Right cardiac atrium (tissue), 5 donors: ENCODE data around the gene ATP1A2. TPM values are rescaled to one million over a fixed set of nuclear protein-coding genes. Genes with fewer than 3 reads are reported as not detected.

ENCODE experiments used
- ATAC-seq, 2 donors: fragments of 200-7000 bp; cut with Tn5 transposase; one replicate each; pipeline versions ENCODE4 v1.8.0 to v1.9.1; 2020; ENCODE audit warnings: moderate library complexity in 2 of 2, mild to moderate bottlenecking in 1 of 2
- DNase-seq, 3 donors: peaks; one replicate each; pipeline ENCODE4 v3.0.0-alpha.2; 2020
- H3K27ac ChIP-seq: one replicate; pipeline ENCODE4 v1.5.1; 2013; ENCODE audit warnings: mild to moderate bottlenecking, low read length, control low read depth, moderate library complexity
- H3K27me3 ChIP-seq: one replicate; pipeline ENCODE4 v1.6.1; 2013; ENCODE audit not compliant: control insufficient read depth, insufficient read depth
- H3K4me1 ChIP-seq: one replicate; pipeline ENCODE4 v1.6.1; 2013; ENCODE audit warnings: low read length; ENCODE audit not compliant: control insufficient read depth, insufficient read depth
- H3K4me3 ChIP-seq: one replicate; pipeline ENCODE4 v1.5.1; 2013; ENCODE audit warnings: low read length, control low read depth
- H3K9me3 ChIP-seq: one replicate; pipeline ENCODE4 v1.6.1; 2013; ENCODE audit warnings: low read length; ENCODE audit not compliant: control insufficient read depth
- WGBS: extraction: QIAGEN DNeasy Blood & Tissue Kit; methylation state at CpG from one replicate; pipeline ENCODE4 v1.1.7; 2013; 5-methylcytosine and 5-hydroxymethylcytosine counted together
- intact Hi-C, 4 donors: fragments of 100-400 bp; cut with DNase I; formaldehyde crosslinking; loops; one replicate each; pipeline versions ENCODE4 v1.11.0 to v1.14.0; 2022 to 2023
- polyA plus RNA-seq: library from polyadenylated mRNA; stranded (reverse); fragments of 200-250 nt; gene quantifications from one replicate; pipeline ENCODE4 v1.2.3, GENCODE V29; 2013
- total RNA-seq, 4 donors: library from RNA; stranded (reverse); fragmentation: NEBNext Ultra II Directional; extraction: Animal tissue kit (Norgen Biotek cat#: 25700); gene quantifications; one replicate each; pipeline ENCODE4 v1.2.1, GENCODE V29; 2021
- donor health status: healthy with polysubstance abuse.
- donor health status: DM: no; HTN: yes; CAD: no.
- donor health status: DM: no; HTN: no; CAD: no.
- donor health status: DM: no; HTN: yes; CAD: no; lungs with severe emphysema.
- donor health status: DM: yes; HTN: yes; CAD: no.

The ATP1A2 gene
- total and polyA plus RNA-seq, 5 donors: 89.6 to 323 (median 251) TPM

- Histone ChIP-seq H3K4me3 (no peak overlapping the region), H3K27me3 (no peaks in the 10 kb centered on the region), H3K9me3 (no peaks in the 10 kb centered on the region), H3K4me1 (peaks cover 7% of the 10 kb centered on the region), H3K27ac (peak overlapping the region; percentile 62)
- intact Hi-C loops: no loop called here
- ATAC-seq (peak; percentile 2 to 14), DNase-seq (peak in 2 of 3 donors; percentile 60 to 64)
- 49% methylated on average over 4 of the region's 4 CpGs for WGBS
These were observed 1.5 kb upstream of the ATP1A2 start for GRCh38 chr1:160114085-160114484.

- Histone ChIP-seq H3K4me1 (peaks cover 7% of the 10 kb centered on the region), H3K9me3 (no peaks in the 10 kb centered on the region), H3K27me3 (no peaks in the 10 kb centered on the region), H3K27ac (peak overlapping the region; percentile 82), H3K4me3 (peak overlapping the region; percentile 40)
- intact Hi-C loops: no loop called here
- ATAC-seq (peak; percentile 10 to 12), DNase-seq (peak in 1 of 3 donors; percentile 58)
- WGBS: 33% methylated on average over 12 of the region's 12 CpGs
These were observed 956 bp downstream of the ATP1A2 start for GRCh38 chr1:160116283-160117147.

DNA sequence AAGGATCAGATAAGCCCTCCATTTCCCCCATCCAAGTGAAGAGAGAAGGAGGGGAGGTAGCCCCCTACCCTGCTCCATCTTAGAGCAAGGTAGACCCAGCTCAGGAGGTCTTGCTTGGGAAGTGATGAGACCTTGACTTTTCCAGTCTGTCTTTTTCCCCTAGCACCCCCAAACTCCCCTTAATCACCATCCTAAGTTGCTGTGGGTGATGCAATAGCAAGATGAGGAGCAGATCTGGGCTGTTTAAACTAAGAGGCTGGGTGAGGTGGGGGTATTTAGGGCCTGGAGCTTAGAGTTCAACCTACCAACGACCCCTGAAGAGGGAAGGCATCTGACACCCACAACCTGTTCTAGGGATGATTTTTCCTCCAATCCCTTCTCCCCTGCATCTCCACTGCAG lies 1.7 kb downstream of the ATP1A2 start:
- no peaks in the 10 kb centered on the region for H3K9me3 ChIP-seq
- H3K27ac ChIP-seq: peak overlapping the region; percentile 82
- peak overlapping the region; percentile 40 for H3K4me3 ChIP-seq
- intact Hi-C loops: no loop called here
- DNase-seq (no peak), ATAC-seq (no peak)
- WGBS: 8% methylated on average over 1 of the region's 1 CpG
- peaks cover 7% of the 10 kb centered on the region for H3K4me1 ChIP-seq
- H3K27me3 ChIP-seq: no peaks in the 10 kb centered on the region

DNA sequence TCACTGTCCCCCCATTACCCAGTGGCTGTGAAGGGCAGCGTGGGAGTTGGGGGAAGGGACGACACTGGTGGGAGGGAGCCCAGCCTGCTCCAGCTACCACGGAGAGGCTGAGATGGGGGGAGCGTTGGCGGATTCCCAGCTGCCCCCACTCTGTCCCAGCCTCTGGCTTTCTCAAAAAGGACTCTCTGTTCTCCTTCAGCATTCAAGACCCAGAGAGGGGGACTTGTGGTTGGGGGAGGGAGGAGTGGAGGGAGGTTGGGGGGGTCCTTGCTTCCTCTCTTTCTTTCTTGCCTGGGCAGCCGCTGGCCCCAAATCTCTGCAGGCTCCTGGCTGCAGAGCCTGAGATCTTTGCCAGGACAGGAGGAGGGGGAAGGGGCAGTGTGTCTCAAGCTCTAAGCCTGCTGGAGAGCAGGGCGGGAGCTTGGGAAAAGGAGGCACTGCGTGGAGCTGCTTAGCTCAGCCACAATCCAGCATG lies 2.2 kb downstream of the ATP1A2 start:
- ATAC-seq (peak; percentile 49 to 73), DNase-seq (peak in 2 of 3 donors; percentile 82)
- peak overlapping the region; percentile 82 for H3K27ac ChIP-seq
- no peaks in the 10 kb centered on the region for H3K27me3 ChIP-seq
- peaks cover 5% of the 10 kb centered on the region for H3K4me1 ChIP-seq
- WGBS: 22% methylated on average over 8 of the region's 8 CpGs
- intact Hi-C loops: no loop called here
- peak overlapping the region; percentile 40 for H3K4me3 ChIP-seq
- H3K9me3 ChIP-seq: no peaks in the 10 kb centered on the region

GRCh38 chr1:160118928-160119327 lies 3.4 kb downstream of the ATP1A2 start:
- H3K4me1 ChIP-seq: peaks cover 5% of the 10 kb centered on the region
- H3K9me3 ChIP-seq: no peaks in the 10 kb centered on the region
- no peaks in the 10 kb centered on the region for H3K27me3 ChIP-seq
- DNase-seq (no peak), ATAC-seq (no peak)
- H3K27ac ChIP-seq: no peak overlapping the region
- 89% methylated on average over 3 of the region's 3 CpGs for WGBS
- H3K4me3 ChIP-seq: no peak overlapping the region
- intact Hi-C loops: no loop called here

DNA sequence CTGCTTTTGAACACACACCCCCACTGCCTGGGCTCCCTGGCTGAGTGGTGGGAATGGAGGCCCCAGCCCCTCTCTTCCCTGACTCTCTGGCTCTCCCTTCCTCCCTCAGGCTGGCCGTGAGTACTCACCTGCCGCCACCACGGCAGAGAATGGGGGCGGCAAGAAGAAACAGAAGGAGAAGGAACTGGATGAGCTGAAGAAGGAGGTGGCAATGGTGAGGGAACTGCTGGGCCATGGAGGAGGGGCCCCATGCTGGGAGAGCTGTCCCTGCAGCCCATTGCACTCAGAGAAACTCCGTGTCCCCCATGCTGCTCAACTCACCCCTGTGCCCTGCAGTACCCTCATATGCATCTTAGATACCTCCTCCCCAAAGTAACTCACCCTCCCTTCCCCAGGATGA lies 5.2 kb downstream of the ATP1A2 start:
- Histone ChIP-seq H3K27ac (no peak overlapping the region), H3K9me3 (no peaks in the 10 kb centered on the region), H3K27me3 (no peaks in the 10 kb centered on the region), H3K4me1 (peaks cover 6% of the 10 kb centered on the region), H3K4me3 (no peak overlapping the region)
- 87% methylated on average over 5 of the region's 5 CpGs for WGBS
- DNase-seq (peak in 1 of 3 donors; percentile 14), ATAC-seq (no peak)
- intact Hi-C loops: no loop called here

DNA sequence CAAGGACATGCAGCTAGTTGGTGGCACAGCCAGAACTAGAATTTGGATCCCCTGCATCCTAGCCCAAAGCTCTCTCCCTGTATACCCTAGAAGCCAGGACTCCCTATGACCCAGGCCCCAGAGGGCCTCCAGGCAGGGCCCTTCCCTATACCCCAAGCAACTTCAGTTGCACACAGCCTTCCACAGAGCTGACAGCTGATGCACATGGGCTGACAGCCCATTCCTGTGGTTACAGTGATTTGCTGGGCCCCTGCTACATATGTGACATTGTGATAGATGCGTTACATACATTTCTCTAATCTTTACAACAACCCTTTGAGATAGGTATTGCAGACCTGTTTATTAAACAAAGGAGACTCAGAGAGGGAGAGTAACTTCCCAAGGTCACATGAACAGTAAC lies 5.8 kb downstream of the ATP1A2 start:
- ATAC-seq: no peak
- WGBS: 80% methylated on average over 1 of the region's 1 CpG

GRCh38 chr1:160122978-160123495 lies 7.5 kb downstream of the ATP1A2 start:
- Histone ChIP-seq H3K9me3 (no peaks in the 10 kb centered on the region), H3K27ac (no peak overlapping the region), H3K4me1 (peaks cover 10% of the 10 kb centered on the region), H3K4me3 (no peak overlapping the region), H3K27me3 (no peaks in the 10 kb centered on the region)
- no peak for ATAC-seq
- intact Hi-C loops: no loop called here
- peak in 1 of 3 donors; percentile 46 for DNase-seq
- 82% methylated on average over 16 of the region's 16 CpGs for WGBS

More for the DNA sequence above, 5.8 kb downstream of the ATP1A2 start:
- Histone ChIP-seq H3K4me3 (no peak overlapping the region), H3K9me3 (no peaks in the 10 kb centered on the region), H3K27ac (no peak overlapping the region), H3K27me3 (no peaks in the 10 kb centered on the region), H3K4me1 (peaks cover 6% of the 10 kb centered on the region)
- intact Hi-C loops: no loop called here
- DNase-seq: peak in 1 of 3 donors; percentile 20

- ATAC-seq: no peak
- no peaks in the 10 kb centered on the region for H3K27me3 ChIP-seq
- H3K9me3 ChIP-seq: no peaks in the 10 kb centered on the region
- no peak overlapping the region for H3K4me3 ChIP-seq
- peaks cover 9% of the 10 kb centered on the region for H3K4me1 ChIP-seq
- peak overlapping the region; percentile 58 for H3K27ac ChIP-seq
- intact Hi-C loops: no loop called here
- no peak for DNase-seq
These were observed 8.2 kb downstream of the ATP1A2 start for GRCh38 chr1:160123726-160124125.

DNA sequence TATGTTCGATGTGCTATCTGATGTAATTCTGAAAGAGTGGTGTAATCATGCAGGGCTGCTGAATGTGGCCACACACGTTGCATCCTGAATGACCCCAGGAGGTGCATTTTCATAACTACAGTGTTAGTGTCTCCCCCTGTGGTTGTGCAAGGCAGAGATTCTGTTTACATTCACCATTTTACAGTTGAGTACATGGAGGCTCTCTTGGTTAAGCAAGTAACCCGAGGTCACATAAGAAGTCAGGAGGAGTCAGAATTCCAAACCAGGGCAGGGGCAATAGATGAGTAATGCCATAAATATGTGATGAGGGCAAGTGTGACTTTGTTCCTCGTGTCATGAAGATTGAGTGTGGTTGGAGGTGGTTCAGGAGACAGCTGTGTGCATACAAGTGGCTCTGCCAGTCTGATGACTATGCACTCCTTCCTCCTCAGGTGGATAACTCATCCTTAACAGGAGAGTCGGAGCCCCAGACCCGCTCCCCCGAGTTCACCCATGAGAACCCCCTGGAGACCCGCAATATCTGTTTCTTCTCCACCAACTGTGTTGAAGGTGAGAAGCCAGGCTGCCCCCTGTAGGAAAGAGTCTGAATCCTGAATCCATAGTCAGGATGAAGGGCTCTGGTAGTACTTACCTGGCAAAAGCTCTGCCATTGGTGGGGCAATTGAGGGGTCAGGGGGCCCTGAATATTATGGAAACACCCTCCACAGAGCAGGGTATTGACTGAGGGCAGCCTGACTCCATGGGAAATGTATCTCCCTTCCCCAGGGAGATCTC lies 9.3 kb downstream of the ATP1A2 start:
- H3K4me3 ChIP-seq: no peak overlapping the region
- 70% methylated on average over 8 of the region's 8 CpGs for WGBS
- peak; percentile 17 to 20 for ATAC-seq
- no peaks in the 10 kb centered on the region for H3K9me3 ChIP-seq
- H3K4me1 ChIP-seq: peaks cover 12% of the 10 kb centered on the region
- peak overlapping the region; percentile 47 for H3K27ac ChIP-seq
- peak in 1 of 3 donors; percentile 14 for DNase-seq
- intact Hi-C loops: no loop called here
- no peaks in the 10 kb centered on the region for H3K27me3 ChIP-seq

GRCh38 chr1:160125746-160126145 lies 10.2 kb downstream of the ATP1A2 start:
- H3K27ac ChIP-seq: peak overlapping the region; percentile 47
- ATAC-seq (no peak), DNase-seq (peak in 1 of 3 donors; percentile 7)
- no peak overlapping the region for H3K4me3 ChIP-seq
- H3K9me3 ChIP-seq: no peaks in the 10 kb centered on the region
- H3K27me3 ChIP-seq: no peaks in the 10 kb centered on the region
- 78% methylated on average over 1 of the region's 1 CpG for WGBS
- intact Hi-C loops: no loop called here
- H3K4me1 ChIP-seq: peaks cover 12% of the 10 kb centered on the region
